NT2/D1 (cell line): Measurements from ENCODE around the gene COPRS.

ENCODE experiments used
- YY1 ChIP-seq: IDR thresholded peaks from 2 replicates; pipeline ENCODE4 v1.6.1; 2011; ENCODE audit not compliant: insufficient read length, insufficient read depth
- ZNF274 ChIP-seq: IDR thresholded peaks from 2 replicates; pipeline ENCODE4 v1.6.1; 2011; ENCODE audit warnings: mild to moderate bottlenecking, low read depth, low read length

DNA sequence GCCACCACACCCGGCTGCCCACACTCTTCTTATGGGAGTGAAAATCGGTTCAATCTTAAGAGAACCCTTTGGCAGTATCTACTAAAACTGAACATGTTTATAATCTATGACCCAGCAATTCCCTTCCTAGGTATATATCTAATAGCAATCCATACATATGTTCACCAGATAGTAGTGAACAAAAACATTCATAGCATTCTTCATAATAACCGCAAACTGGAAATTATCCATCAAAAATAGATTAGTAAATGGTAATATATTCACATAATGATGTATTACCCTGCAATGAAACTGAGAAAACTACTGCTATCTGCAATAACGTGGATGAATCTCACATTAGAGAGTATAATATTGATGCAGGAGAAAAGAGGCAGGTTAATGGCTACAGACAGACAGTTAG is 23.1 kb downstream of the COPRS start:
- TF ChIP-seq ZNF274 (no peak), YY1 (no peak)
